Stomach smooth muscle (tissue), 2 donors: ENCODE measurements around the gene NPFFR1.

Source experiments
- H3K27ac ChIP-seq: one replicate; pipeline ENCODE4 v1.7.0; 2013; ENCODE audit warnings: mild to moderate bottlenecking, low read length, inconsistent platforms
- H3K27me3 ChIP-seq, 2 donors: one replicate each; pipeline ENCODE4 v1.7.0; 2013; ENCODE audit warnings: low read length in 2 of 2; ENCODE audit not compliant: insufficient read depth in 2 of 2, control insufficient read depth in 1 of 2
- H3K36me3 ChIP-seq, 2 donors: one replicate each; pipeline ENCODE4 v1.7.0; 2013; ENCODE audit warnings: low read length in 2 of 2; ENCODE audit not compliant: control insufficient read depth in 2 of 2, insufficient read depth in 2 of 2
- H3K4me1 ChIP-seq: one replicate; pipeline ENCODE4 v1.7.0; 2013; ENCODE audit warnings: low read length; ENCODE audit not compliant: control insufficient read depth, insufficient read depth
- H3K4me3 ChIP-seq, 2 donors: one replicate each; pipeline ENCODE4 v1.7.0; 2013; ENCODE audit warnings: low read length in 2 of 2
- H3K9ac ChIP-seq, 2 donors: one replicate each; pipeline ENCODE4 v1.7.0; 2013; ENCODE audit warnings: low read length in 2 of 2, mild to moderate bottlenecking in 1 of 2
- H3K9me3 ChIP-seq, 2 donors: one replicate each; pipeline ENCODE4 v1.7.0; 2013; ENCODE audit warnings: low read length in 2 of 2; ENCODE audit not compliant: control insufficient read depth in 2 of 2
- donor health status: healthy.
- donor health status: Pancreatic carcinoma.

The NPFFR1 gene

GRCh38 chr10:70300908-70301597 is 17.2 kb upstream of the NPFFR1 start:
- Histone ChIP-seq H3K36me3 (peaks cover 0 to 9% of the 10 kb centered on the region in 2 donors), H3K27me3 (no peaks in the 10 kb centered on the region), H3K4me1 (peaks cover 7% of the 10 kb centered on the region), H3K4me3 (no peak overlapping the region), H3K27ac (no peak overlapping the region), H3K9me3 (no peaks in the 10 kb centered on the region), H3K9ac (no peak overlapping the region)

- H3K4me3 ChIP-seq, result no peak overlapping the region
- H3K9ac ChIP-seq, result no peak overlapping the region
- no peaks in the 10 kb centered on the region for H3K9me3 ChIP-seq
- no peak overlapping the region for H3K27ac ChIP-seq
- H3K4me1 ChIP-seq, result peaks cover 8% of the 10 kb centered on the region
- no peaks in the 10 kb centered on the region for H3K27me3 ChIP-seq
- H3K36me3 ChIP-seq, result peaks cover 0 to 9% of the 10 kb centered on the region in 2 donors
Observed at GRCh38 chr10:70300461-70300860, 16.7 kb upstream of the NPFFR1 start.

GRCh38 chr10:70299876-70300275 is 16.1 kb upstream of the NPFFR1 start:
- Histone ChIP-seq H3K4me3 (no peak overlapping the region), H3K36me3 (peaks cover 0 to 9% of the 10 kb centered on the region in 2 donors), H3K27ac (no peak overlapping the region), H3K9ac (no peak overlapping the region), H3K27me3 (no peaks in the 10 kb centered on the region), H3K9me3 (no peaks in the 10 kb centered on the region), H3K4me1 (peaks cover 8% of the 10 kb centered on the region)

GRCh38 chr10:70298393-70298792 is 14.6 kb upstream of the NPFFR1 start:
- Histone ChIP-seq H3K36me3 (peaks cover 0 to 9% of the 10 kb centered on the region in 2 donors), H3K9ac (no peak overlapping the region), H3K27ac (no peak overlapping the region), H3K4me3 (no peak overlapping the region), H3K27me3 (no peaks in the 10 kb centered on the region), H3K9me3 (no peaks in the 10 kb centered on the region), H3K4me1 (peaks cover 8% of the 10 kb centered on the region)

- Histone ChIP-seq H3K4me1 (peaks cover 7% of the 10 kb centered on the region), H3K9me3 (no peaks in the 10 kb centered on the region), H3K27me3 (no peaks in the 10 kb centered on the region), H3K9ac (no peak overlapping the region), H3K4me3 (no peak overlapping the region), H3K36me3 (peaks cover 0 to 9% of the 10 kb centered on the region in 2 donors), H3K27ac (no peak overlapping the region)
Observed at GRCh38 chr10:70297224-70297623, 13.4 kb upstream of the NPFFR1 start.

GRCh38 chr10:70296406-70296899 is 12.6 kb upstream of the NPFFR1 start:
- H3K4me1 ChIP-seq, result peaks cover 7% of the 10 kb centered on the region
- H3K9ac ChIP-seq, result no peak overlapping the region
- H3K27me3 ChIP-seq, result no peaks in the 10 kb centered on the region
- no peak overlapping the region for H3K27ac ChIP-seq
- no peaks in the 10 kb centered on the region for H3K9me3 ChIP-seq
- H3K4me3 ChIP-seq, result no peak overlapping the region
- peaks cover 0 to 9% of the 10 kb centered on the region in 2 donors for H3K36me3 ChIP-seq

GRCh38 chr10:70295926-70296325 is 12.1 kb upstream of the NPFFR1 start:
- no peaks in the 10 kb centered on the region for H3K27me3 ChIP-seq
- H3K4me1 ChIP-seq, result peaks cover 7% of the 10 kb centered on the region
- no peak overlapping the region for H3K9ac ChIP-seq
- no peak overlapping the region for H3K27ac ChIP-seq
- no peaks in the 10 kb centered on the region for H3K9me3 ChIP-seq
- H3K4me3 ChIP-seq, result no peak overlapping the region
- peaks cover 0 to 9% of the 10 kb centered on the region in 2 donors for H3K36me3 ChIP-seq

- Histone ChIP-seq H3K4me1 (peaks cover 7% of the 10 kb centered on the region), H3K27me3 (no peaks in the 10 kb centered on the region), H3K27ac (no peak overlapping the region), H3K36me3 (peaks cover 0 to 6% of the 10 kb centered on the region in 2 donors), H3K4me3 (no peak overlapping the region), H3K9me3 (no peaks in the 10 kb centered on the region), H3K9ac (no peak overlapping the region)
Observed at GRCh38 chr10:70295321-70295720, 11.5 kb upstream of the NPFFR1 start.

- Histone ChIP-seq H3K27me3 (peaks cover 0 to 4% of the 10 kb centered on the region in 2 donors), H3K27ac (no peak overlapping the region), H3K4me1 (peaks cover 7% of the 10 kb centered on the region), H3K9me3 (no peaks in the 10 kb centered on the region), H3K4me3 (no peak overlapping the region), H3K36me3 (no peaks in the 10 kb centered on the region), H3K9ac (no peak overlapping the region)
Observed at GRCh38 chr10:70293169-70293843, 9.5 kb upstream of the NPFFR1 start.

- no peak overlapping the region for H3K9ac ChIP-seq
- no peaks in the 10 kb centered on the region for H3K9me3 ChIP-seq
- H3K4me3 ChIP-seq, result no peak overlapping the region
- H3K27ac ChIP-seq, result no peak overlapping the region
- H3K27me3 ChIP-seq, result peaks cover 0 to 6% of the 10 kb centered on the region in 2 donors
- no peaks in the 10 kb centered on the region for H3K36me3 ChIP-seq
- peaks cover 7% of the 10 kb centered on the region for H3K4me1 ChIP-seq
Observed at GRCh38 chr10:70292004-70292403, 8.2 kb upstream of the NPFFR1 start.

- Histone ChIP-seq H3K4me3 (no peak overlapping the region), H3K9me3 (no peaks in the 10 kb centered on the region), H3K36me3 (no peaks in the 10 kb centered on the region), H3K9ac (no peak overlapping the region), H3K27me3 (peaks cover 14 to 20% of the 10 kb centered on the region in 2 donors), H3K27ac (no peak overlapping the region), H3K4me1 (no peaks in the 10 kb centered on the region)
Observed at GRCh38 chr10:70289739-70290138, 5.9 kb upstream of the NPFFR1 start.
